GM12878 (cell line): ENCODE data around the gene ARX. TPM values are rescaled to one million over a fixed set of nuclear protein-coding genes. Genes with fewer than 3 reads are reported as not detected.

Experiments
- ATAC-seq: fragments of 200-7000 bp; cut with Tn5 transposase; 3 replicates; pipeline ENCODE4 v1.9.1; 2020; ENCODE audit warnings: mild to moderate bottlenecking, moderate library complexity
- BruUV-seq: library from RNA; stranded (reverse); fragments of 400-500 nt; replicated peaks from 2 replicates; lab custom pipeline; 2021; lab: Mats Ljungman, UMichigan
- CTCF ChIA-PET: fragments of 300-600 bp; sonication (Branson Sonifier 250); formaldehyde crosslinking; extraction: SDS; loops from one replicate; lab custom pipeline; 2021; ENCODE audit warnings: inconsistent platforms; lab: Yijun Ruan, JAX
- POLR2A ChIA-PET: fragments of 350-600 bp; formaldehyde crosslinking; extraction: SDS; loops from one replicate; lab custom pipeline; 2021; ENCODE audit warnings: inconsistent platforms; lab: Charles Lee
- RAD21 ChIA-PET: fragments of 300-600 bp; sonication (Branson Sonifier 250); formaldehyde crosslinking; loops from one replicate; lab custom pipeline; 2023; ENCODE audit warnings: antibody characterized with exemption; ENCODE audit not compliant: unreplicated experiment; lab: Charles Lee
- SMC1A ChIA-PET: fragments of 300-600 bp; sonication (Branson Sonifier 250); formaldehyde crosslinking; loops from one replicate; lab custom pipeline; 2023; ENCODE audit not compliant: unreplicated experiment, uncharacterized antibody; lab: Charles Lee
- DNase-seq: peaks from one replicate; pipeline ENCODE4 v3.0.0-alpha.2; 2011; ENCODE audit warnings: low read depth, low spot score
- FAIRE-seq: peaks from 3 replicates; lab custom pipeline; 2011; peaks lifted over from hg19 to GRCh38; lab: Jason Lieb, UNC
- H2AFZ ChIP-seq: 2 replicates; pipeline ENCODE4 v1.6.0; 2011; ENCODE audit warnings: low read depth, low read length, control low read depth; ENCODE audit not compliant: control insufficient read depth
- H3K27ac ChIP-seq: 2 replicates; pipeline ENCODE4 v1.5.1; 2011; ENCODE audit warnings: control low read depth; ENCODE audit not compliant: control insufficient read depth, insufficient read depth
- H3K27me3 ChIP-seq, 2 experiments: replicated peaks in 1 of 2; 2 replicates each; pipeline versions ENCODE4 v1.6.0 to v1.6.1; 2011; ENCODE audit warnings: low read length in 1 of 2; ENCODE audit not compliant: control insufficient read depth in 2 of 2, insufficient read depth in 2 of 2
- H3K36me3 ChIP-seq, 2 experiments: 2 replicates each; pipeline ENCODE4 v1.5.1; 2011; ENCODE audit warnings: low read length in 1 of 2; ENCODE audit not compliant: control insufficient read depth in 2 of 2, insufficient read depth in 2 of 2
- H3K4me1 ChIP-seq: 2 replicates; pipeline ENCODE4 v1.6.1; 2011; ENCODE audit warnings: mild to moderate bottlenecking, low read length, moderate library complexity, mixed read lengths; ENCODE audit not compliant: control insufficient read depth, insufficient read depth
- H3K4me2 ChIP-seq: 2 replicates; pipeline ENCODE4 v1.6.0; 2011; ENCODE audit warnings: control low read depth; ENCODE audit not compliant: control insufficient read depth, insufficient read depth
- H3K4me3 ChIP-seq: fragments of 200-600 bp; sonication (generic); 2 replicates; pipeline ENCODE4 v1.5.1; 2016
- H3K79me2 ChIP-seq: 2 replicates; pipeline ENCODE4 v1.6.0; 2011; ENCODE audit warnings: low read length; ENCODE audit not compliant: control insufficient read depth, insufficient read depth
- H3K9ac ChIP-seq: 2 replicates; pipeline ENCODE4 v1.8.0; 2011; ENCODE audit warnings: low read length, control low read depth, mixed read lengths; ENCODE audit not compliant: control insufficient read depth, insufficient read depth
- H3K9me3 ChIP-seq: replicated peaks from 3 replicates; pipeline ENCODE4 v1.5.1; 2011; ENCODE audit warnings: mild to moderate bottlenecking, low read length; ENCODE audit not compliant: control insufficient read depth, insufficient read depth
- H4K20me1 ChIP-seq: 2 replicates; pipeline ENCODE4 v1.6.0; 2011; ENCODE audit not compliant: control insufficient read depth, insufficient read depth
- CBFB ChIP-seq: IDR thresholded peaks from 2 replicates; pipeline ENCODE4 v1.6.1; 2016; ENCODE audit warnings: antibody characterized with exemption, low read depth
- EED ChIP-seq: sonication (generic); IDR thresholded peaks from 2 replicates; pipeline ENCODE4 v1.6.1; 2016; ENCODE audit warnings: antibody characterized with exemption, low read depth
- SIN3A ChIP-seq: IDR thresholded peaks from 2 replicates; pipeline ENCODE4 v1.6.1; 2012; ENCODE audit warnings: low read depth, low read length, improper control_type of control experiment
- STAT3 ChIP-seq: IDR thresholded peaks from 2 replicates; pipeline ENCODE4 v1.6.1; 2011; ENCODE audit warnings: low read depth, low read length, improper control_type of control experiment
- WGBS: methylation state at CpG from one replicate; pipeline ENCODE4 v1.1.6; 2016; ENCODE audit warnings: low lambda C conversion rate; ENCODE audit not compliant: insufficient replicate concordance, insufficient coverage; ENCODE audit errors: missing lambda C conversion rate; 5-methylcytosine and 5-hydroxymethylcytosine counted together
- in situ Hi-C: fragments of 300-500 bp; cut with MboI; formaldehyde crosslinking; loops from 9 replicates; pipeline ENCODE4 v1.14.3; 2018; ENCODE audit warnings: mixed read lengths
- intact Hi-C: fragments of 100-400 bp; cut with micrococcal nuclease; formaldehyde crosslinking; loops from one replicate; pipeline ENCODE4 v1.14.2; 2022; ENCODE audit not compliant: unreplicated experiment
- polyA plus RNA-seq, 11 experiments: library from polyadenylated mRNA; depleted of rRNA in 4 of 11; unstranded in 6 of 11; stranded (reverse) in 5 of 11; fragments of >200 nt; fragmentation: Nextera tagmentation in 4 of 11; fragmentation: Illumina TruSeq in 1 of 11; extraction: Ambion mirVana in 4 of 11; extraction: Trizol in 1 of 11; gene quantifications; 1 replicate in 1 of 11; 2 replicates in 10 of 11; pipeline versions ENCODE4 v1.2.1 to v1.2.3, GENCODE V29; 2011 to 2016; ENCODE audit warnings: inconsistent platforms in 2 of 11, missing spikeins in 2 of 11, low read depth in 1 of 11
- total RNA-seq, 4 experiments: library from RNA; depleted of rRNA in 3 of 4; stranded (reverse); fragments of >200 nt in 3 of 4; fragmentation: Illumina TruSeq in 1 of 4; extraction: Trizol in 1 of 4; gene quantifications; 2 replicates each; pipeline versions ENCODE4 v1.2.1 to v1.2.3, GENCODE V29; 2013 to 2021
- TF ChIP-seq, protein P1 (sequence below): fragments of 450-650 bp; IDR thresholded peaks from 2 replicates; pipeline ENCODE4 v1.6.1; 2017; ENCODE audit warnings: mild to moderate bottlenecking, moderate library complexity
- TF ChIP-seq, protein P2 (sequence below): IDR thresholded peaks from 2 replicates; pipeline ENCODE4 v1.6.1; 2012; ENCODE audit warnings: low read length, inconsistent platforms

The ARX gene
- total and polyA plus RNA-seq, 10 of the 15 experiments (the other 5 are each of a cell fraction or from before 2014, with no cell fraction given) = 0.03 TPM; not detected in 9

DNA sequence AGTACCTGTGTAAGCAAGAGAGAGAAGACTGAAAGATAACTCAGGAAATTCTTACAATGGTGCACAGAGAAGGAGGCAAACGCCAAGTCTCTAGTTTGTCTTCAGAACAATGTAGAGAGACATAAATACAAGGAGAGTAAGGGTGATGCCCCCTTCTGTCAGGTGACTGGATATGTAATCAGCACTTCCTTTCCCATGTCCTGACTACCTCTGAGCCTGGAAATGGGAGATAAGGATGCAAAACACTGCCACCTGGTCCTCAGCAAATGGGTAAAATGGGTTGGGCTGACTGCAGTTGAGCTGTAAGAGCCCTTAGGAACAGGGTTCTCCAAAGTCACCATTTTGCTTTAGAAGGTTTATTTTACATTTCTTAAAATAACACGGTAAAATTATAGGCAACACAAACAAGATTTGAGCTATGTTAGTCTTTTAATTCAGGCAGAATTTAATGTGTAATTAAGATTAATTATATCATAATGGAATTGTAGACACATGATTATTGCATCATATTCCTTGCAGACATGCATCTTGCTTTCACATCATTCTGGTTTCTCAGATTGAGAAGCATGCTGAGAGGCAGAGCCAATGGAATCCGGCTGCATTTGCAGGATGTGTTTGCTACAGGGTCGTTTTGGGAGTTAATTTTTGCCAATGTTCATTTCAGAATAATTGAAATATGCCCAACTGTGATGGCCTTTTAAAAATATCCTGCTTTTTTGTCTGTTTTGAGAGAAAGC, 37.2 kb upstream of the ARX start:
- Histone ChIP-seq H3K27me3 (no peaks in the 10 kb centered on the region; a peak in 1 of 4 replicates), H3K79me2 (no peaks in the 10 kb centered on the region), H4K20me1 (no peaks in the 10 kb centered on the region), H3K4me1 (no peaks in the 10 kb centered on the region), H3K4me3 (no peak overlapping the region), H3K27ac (no peak overlapping the region), H3K9me3 (no peaks in the 10 kb centered on the region)
- DNase-seq (no peak), FAIRE-seq (no peak)
- in situ Hi-C loops = no loop called here
- ChIA-PET CTCF (no interaction called here), SMC1A (no interaction called here), POLR2A (no interaction called here)
- 30% methylated on average over 4 of the region's 4 CpGs for WGBS
- intact Hi-C loops = no loop called here
- TF ChIP-seq STAT3 (no peak), EED (no peak), CBFB (no peak), SIN3A (no peak)
- TF ChIP-seq, protein P1, sequence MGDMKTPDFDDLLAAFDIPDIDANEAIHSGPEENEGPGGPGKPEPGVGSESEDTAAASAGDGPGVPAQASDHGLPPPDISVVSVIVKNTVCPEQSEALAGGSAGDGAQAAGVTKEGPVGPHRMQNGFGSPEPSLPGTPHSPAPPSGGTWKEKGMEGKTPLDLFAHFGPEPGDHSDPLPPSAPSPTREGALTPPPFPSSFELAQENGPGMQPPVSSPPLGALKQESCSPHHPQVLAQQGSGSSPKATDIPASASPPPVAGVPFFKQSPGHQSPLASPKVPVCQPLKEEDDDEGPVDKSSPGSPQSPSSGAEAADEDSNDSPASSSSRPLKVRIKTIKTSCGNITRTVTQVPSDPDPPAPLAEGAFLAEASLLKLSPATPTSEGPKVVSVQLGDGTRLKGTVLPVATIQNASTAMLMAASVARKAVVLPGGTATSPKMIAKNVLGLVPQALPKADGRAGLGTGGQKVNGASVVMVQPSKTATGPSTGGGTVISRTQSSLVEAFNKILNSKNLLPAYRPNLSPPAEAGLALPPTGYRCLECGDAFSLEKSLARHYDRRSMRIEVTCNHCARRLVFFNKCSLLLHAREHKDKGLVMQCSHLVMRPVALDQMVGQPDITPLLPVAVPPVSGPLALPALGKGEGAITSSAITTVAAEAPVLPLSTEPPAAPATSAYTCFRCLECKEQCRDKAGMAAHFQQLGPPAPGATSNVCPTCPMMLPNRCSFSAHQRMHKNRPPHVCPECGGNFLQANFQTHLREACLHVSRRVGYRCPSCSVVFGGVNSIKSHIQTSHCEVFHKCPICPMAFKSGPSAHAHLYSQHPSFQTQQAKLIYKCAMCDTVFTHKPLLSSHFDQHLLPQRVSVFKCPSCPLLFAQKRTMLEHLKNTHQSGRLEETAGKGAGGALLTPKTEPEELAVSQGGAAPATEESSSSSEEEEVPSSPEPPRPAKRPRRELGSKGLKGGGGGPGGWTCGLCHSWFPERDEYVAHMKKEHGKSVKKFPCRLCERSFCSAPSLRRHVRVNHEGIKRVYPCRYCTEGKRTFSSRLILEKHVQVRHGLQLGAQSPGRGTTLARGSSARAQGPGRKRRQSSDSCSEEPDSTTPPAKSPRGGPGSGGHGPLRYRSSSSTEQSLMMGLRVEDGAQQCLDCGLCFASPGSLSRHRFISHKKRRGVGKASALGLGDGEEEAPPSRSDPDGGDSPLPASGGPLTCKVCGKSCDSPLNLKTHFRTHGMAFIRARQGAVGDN = no peak
- TF ChIP-seq, protein P2, sequence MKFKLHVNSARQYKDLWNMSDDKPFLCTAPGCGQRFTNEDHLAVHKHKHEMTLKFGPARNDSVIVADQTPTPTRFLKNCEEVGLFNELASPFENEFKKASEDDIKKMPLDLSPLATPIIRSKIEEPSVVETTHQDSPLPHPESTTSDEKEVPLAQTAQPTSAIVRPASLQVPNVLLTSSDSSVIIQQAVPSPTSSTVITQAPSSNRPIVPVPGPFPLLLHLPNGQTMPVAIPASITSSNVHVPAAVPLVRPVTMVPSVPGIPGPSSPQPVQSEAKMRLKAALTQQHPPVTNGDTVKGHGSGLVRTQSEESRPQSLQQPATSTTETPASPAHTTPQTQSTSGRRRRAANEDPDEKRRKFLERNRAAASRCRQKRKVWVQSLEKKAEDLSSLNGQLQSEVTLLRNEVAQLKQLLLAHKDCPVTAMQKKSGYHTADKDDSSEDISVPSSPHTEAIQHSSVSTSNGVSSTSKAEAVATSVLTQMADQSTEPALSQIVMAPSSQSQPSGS = no peak
- TF ChIP-seq, all 136 proteins: peak for 0
- no peaks in the 10 kb centered on the region for H3K36me3 ChIP-seq
- H3K9ac ChIP-seq = no peak overlapping the region
- no peak overlapping the region for H3K4me2 ChIP-seq
- RAD21 ChIA-PET = no interaction called here
- BruUV-seq = no TSS peak
- no peak for ATAC-seq
- no peak overlapping the region for H2AFZ ChIP-seq
